ENCODE measurements around the gene CLDN5.
A peak's percentile ranks its signal among the peaks of the same experiment; 100 is the strongest.

The CLDN5 gene

GRCh38 chr22:19503869-19504268, 20.3 kb downstream of the CLDN5 start:
- DNase-seq: no peak

GRCh38 chr22:19503367-19503766, 20.8 kb downstream of the CLDN5 start:
- DNase-seq: no peak

- no peak for DNase-seq
These were observed 22.2 kb downstream of the CLDN5 start for GRCh38 chr22:19501897-19502447.

- DNase-seq: no peak
These were observed 24.3 kb downstream of the CLDN5 start for GRCh38 chr22:19499880-19500242.

- no peak for DNase-seq
These were observed 24.9 kb downstream of the CLDN5 start for GRCh38 chr22:19499236-19499879.

GRCh38 chr22:19498866-19499190, 25.4 kb downstream of the CLDN5 start:
- DNase-seq: no peak

GRCh38 chr22:19498154-19498865, 25.9 kb downstream of the CLDN5 start:
- no peak for DNase-seq

- peak; percentile 50 for DNase-seq
These were observed 27.0 kb downstream of the CLDN5 start for GRCh38 chr22:19497245-19497644.

- DNase-seq: no peak
These were observed 27.9 kb downstream of the CLDN5 start for GRCh38 chr22:19496324-19496630.

- DNase-seq: peak; percentile 11
These were observed 28.5 kb downstream of the CLDN5 start for GRCh38 chr22:19495562-19496323.

- DNase-seq: no peak
These were observed 29.5 kb downstream of the CLDN5 start for GRCh38 chr22:19494676-19495173.

- DNase-seq: no peak
These were observed 30.1 kb downstream of the CLDN5 start for GRCh38 chr22:19494001-19494560.

- no peak for DNase-seq
These were observed 31.6 kb downstream of the CLDN5 start for GRCh38 chr22:19492504-19493174.

- no peak for DNase-seq
These were observed 33.5 kb downstream of the CLDN5 start for GRCh38 chr22:19490628-19491230.

- peak; percentile 37 for DNase-seq
These were observed 35.0 kb downstream of the CLDN5 start for GRCh38 chr22:19488884-19489843.

GRCh38 chr22:19488285-19488684, 35.9 kb downstream of the CLDN5 start:
- DNase-seq: no peak

GRCh38 chr22:19483481-19484244, 40.5 kb downstream of the CLDN5 start:
- no peak for DNase-seq

GRCh38 chr22:19482297-19482696, 41.9 kb downstream of the CLDN5 start:
- DNase-seq: no peak

GRCh38 chr22:19480789-19481188, 43.4 kb downstream of the CLDN5 start:
- no peak for DNase-seq

- no peak for DNase-seq
These were observed 44.0 kb downstream of the CLDN5 start for GRCh38 chr22:19480173-19480568.

Measured in fibroblast of skin of back (primary cell).